Kidney epithelial cell (primary cell): Measurements from ENCODE around the gene HIGD1C. TPM values are rescaled to one million over a fixed set of nuclear protein-coding genes. Genes with fewer than 3 reads are reported as not detected.

Source experiments
- DNase-seq: peaks from one replicate; pipeline ENCODE4 v3.0.0-alpha.2; 2010; ENCODE audit warnings: low read depth
- H3K27me3 ChIP-seq: 2 replicates; pipeline ENCODE4 v1.6.0; 2011; ENCODE audit warnings: low read length; ENCODE audit not compliant: control insufficient read depth, insufficient read depth
- H3K36me3 ChIP-seq: 2 replicates; pipeline ENCODE4 v1.5.1; 2011; ENCODE audit warnings: low read length; ENCODE audit not compliant: control insufficient read depth, insufficient read depth
- H3K4me3 ChIP-seq: 2 replicates; pipeline ENCODE4 v1.5.1; 2011; ENCODE audit warnings: low read depth, mild to moderate bottlenecking, control low read depth, low read length
- total RNA-seq: library from RNA; depleted of rRNA; stranded (reverse); fragments of >200 nt; gene quantifications from 2 replicates; pipeline ENCODE4 v1.2.3, GENCODE V29; 2015
- TF ChIP-seq, protein P1 (sequence below): IDR thresholded peaks from 2 replicates; pipeline ENCODE4 v1.5.1; 2011; ENCODE audit warnings: mild to moderate bottlenecking, moderate library complexity, low read length, control low read depth, inconsistent platforms; ENCODE audit not compliant: insufficient read depth, poor library complexity, severe bottlenecking

Gene HIGD1C
- total RNA-seq, 1 donor from 2014 or later, result not detected

DNA sequence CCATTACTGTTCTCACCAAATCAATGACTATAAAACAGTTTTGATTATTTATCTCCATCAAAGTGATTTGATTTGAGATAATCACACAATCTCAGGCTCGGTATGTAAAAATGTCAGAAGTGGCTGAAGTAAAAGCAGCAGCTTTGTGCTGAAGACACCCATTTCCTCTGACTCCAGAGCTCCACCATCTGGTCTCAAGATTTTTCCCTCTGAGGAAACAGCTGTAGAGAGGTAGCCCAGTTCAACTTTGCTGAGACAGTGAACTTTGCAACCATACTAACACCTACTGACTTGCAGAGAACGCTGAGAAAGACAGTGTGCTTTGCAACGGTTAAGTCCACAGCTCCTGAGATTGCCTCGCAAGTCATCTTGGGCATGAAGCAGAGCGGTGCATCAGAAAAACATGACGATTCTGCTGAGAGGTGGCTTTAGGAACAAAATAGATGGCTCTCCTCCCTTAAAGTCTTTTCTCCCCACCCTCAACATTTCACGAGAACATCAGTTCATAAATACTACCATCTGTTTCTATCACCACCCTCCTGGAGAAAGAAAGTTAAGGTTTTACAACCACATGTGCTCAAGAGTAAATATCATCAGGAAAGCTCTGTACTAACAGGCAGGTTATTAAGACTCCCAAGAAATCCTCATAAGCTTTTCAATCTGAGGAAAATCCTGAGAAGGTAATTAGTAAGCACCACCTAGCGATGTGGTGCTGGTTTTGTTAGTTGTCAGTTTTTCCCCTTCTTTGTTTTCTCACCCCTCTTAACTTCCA, 34.8 kb downstream of the HIGD1C start:
- Histone ChIP-seq H3K36me3 (no peaks in the 10 kb centered on the region), H3K27me3 (no peaks in the 10 kb centered on the region), H3K4me3 (no peak overlapping the region)
- TF ChIP-seq, protein P1, sequence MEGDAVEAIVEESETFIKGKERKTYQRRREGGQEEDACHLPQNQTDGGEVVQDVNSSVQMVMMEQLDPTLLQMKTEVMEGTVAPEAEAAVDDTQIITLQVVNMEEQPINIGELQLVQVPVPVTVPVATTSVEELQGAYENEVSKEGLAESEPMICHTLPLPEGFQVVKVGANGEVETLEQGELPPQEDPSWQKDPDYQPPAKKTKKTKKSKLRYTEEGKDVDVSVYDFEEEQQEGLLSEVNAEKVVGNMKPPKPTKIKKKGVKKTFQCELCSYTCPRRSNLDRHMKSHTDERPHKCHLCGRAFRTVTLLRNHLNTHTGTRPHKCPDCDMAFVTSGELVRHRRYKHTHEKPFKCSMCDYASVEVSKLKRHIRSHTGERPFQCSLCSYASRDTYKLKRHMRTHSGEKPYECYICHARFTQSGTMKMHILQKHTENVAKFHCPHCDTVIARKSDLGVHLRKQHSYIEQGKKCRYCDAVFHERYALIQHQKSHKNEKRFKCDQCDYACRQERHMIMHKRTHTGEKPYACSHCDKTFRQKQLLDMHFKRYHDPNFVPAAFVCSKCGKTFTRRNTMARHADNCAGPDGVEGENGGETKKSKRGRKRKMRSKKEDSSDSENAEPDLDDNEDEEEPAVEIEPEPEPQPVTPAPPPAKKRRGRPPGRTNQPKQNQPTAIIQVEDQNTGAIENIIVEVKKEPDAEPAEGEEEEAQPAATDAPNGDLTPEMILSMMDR, result peak; percentile 66
- DNase-seq, result no peak

DNA sequence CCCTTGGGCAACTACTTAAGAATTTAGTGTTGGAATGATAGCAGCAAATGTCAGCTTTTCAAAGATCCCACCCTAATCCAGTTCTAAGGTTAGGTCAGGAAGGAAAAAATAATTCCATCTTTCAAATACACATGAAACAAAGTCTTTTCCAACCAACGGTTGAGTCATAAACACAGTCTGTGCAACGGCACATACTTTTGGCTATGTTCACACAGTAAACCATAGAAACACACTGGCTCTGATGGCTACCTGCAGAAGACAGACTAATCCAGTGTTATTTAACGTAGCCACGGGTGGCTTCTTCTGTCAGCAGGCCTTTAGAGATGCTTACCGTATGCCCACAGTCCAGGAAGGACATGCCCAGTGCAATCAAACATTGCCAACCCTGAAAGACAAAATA, 35.7 kb downstream of the HIGD1C start:
- H3K4me3 ChIP-seq, result no peak overlapping the region
- TF ChIP-seq, protein P1, result no peak
- no peaks in the 10 kb centered on the region for H3K36me3 ChIP-seq
- DNase-seq, result no peak
- no peaks in the 10 kb centered on the region for H3K27me3 ChIP-seq

DNA sequence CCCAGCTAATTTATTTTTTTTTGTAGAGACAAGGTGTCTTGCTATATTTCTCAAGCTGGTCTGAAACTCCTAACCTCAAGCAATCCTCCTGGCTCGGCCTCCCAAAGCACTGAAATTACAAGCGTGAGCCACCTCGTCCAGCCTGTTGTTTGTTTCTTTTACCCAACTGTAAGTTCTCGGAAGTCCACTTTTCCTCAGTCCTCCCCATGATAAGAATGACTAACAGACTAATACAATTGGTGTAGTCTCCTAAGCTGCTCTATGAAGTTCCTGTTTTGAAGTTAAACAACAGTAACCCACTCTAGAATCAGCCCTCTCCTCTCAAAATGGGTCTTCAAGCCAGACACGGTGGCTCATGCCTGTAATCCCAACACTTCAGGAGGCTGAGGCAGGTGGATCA, 36.5 kb downstream of the HIGD1C start:
- Histone ChIP-seq H3K36me3 (no peaks in the 10 kb centered on the region), H3K4me3 (no peak overlapping the region), H3K27me3 (no peaks in the 10 kb centered on the region)
- no peak for DNase-seq
- TF ChIP-seq, protein P1, result no peak

DNA sequence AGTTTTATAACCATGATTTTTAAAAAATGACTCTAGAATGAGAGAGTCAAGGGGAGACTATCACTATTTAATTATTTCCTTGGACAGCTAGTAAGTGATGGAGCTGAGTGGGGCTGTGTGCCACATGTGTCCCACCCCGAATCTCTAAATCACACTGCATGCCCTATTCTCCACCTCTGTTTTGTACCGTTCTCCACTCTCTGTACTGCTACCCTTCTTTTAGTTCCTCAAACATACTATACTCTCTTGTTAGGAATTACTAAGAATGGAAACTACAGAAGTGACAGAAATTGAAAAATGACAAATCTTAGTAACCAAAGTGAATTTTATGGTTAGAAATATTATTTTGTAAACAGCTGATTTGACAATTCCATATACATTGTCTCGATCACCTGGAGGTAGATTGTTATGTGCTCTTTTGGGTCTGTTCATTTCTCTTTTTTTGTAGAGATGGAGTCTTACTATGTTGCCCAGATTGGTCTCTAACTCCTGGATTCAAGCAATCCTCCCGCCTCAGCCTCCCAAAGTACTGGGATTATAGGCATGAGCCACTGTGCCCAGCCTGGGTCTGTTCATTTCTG, 37.9 kb downstream of the HIGD1C start:
- TF ChIP-seq, protein P1, result no peak
- H3K27me3 ChIP-seq, result no peaks in the 10 kb centered on the region
- no peaks in the 10 kb centered on the region for H3K36me3 ChIP-seq
- H3K4me3 ChIP-seq, result no peak overlapping the region
- DNase-seq, result no peak

DNA sequence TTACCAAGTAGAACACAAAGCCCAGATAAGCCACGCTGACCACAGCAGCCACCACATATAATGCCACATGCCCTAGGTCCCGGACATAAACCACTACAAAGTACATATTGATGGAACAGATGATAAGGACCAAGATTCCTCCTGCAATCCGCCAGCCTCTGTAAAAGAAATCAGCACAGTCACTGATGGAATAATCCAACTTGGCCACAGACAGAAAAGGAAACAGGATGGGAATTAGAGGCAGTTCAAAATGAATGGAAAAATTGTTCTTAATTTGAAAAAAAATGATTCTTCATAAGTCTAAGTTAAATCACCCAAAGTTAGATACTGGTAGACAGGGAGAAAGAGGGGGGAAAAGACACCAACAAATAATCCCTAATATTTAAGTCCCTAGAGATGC, 38.4 kb downstream of the HIGD1C start:
- Histone ChIP-seq H3K4me3 (no peak overlapping the region), H3K27me3 (no peaks in the 10 kb centered on the region), H3K36me3 (no peaks in the 10 kb centered on the region)
- DNase-seq, result no peak
- TF ChIP-seq, protein P1, result no peak
